Epidermal melanocyte (primary cell): ENCODE data around the gene ZNF846.
"Not testable (repeated sequence)": the region's sequence is repeated elsewhere in the genome, so short reads cannot be mapped to it uniquely, and the experiment has no call there.

Experiments
- DNase-seq: peaks from one replicate; pipeline ENCODE4 v3.0.0; 2011; ENCODE audit warnings: low spot score; ENCODE audit not compliant: insufficient read length

Gene ZNF846

DNA sequence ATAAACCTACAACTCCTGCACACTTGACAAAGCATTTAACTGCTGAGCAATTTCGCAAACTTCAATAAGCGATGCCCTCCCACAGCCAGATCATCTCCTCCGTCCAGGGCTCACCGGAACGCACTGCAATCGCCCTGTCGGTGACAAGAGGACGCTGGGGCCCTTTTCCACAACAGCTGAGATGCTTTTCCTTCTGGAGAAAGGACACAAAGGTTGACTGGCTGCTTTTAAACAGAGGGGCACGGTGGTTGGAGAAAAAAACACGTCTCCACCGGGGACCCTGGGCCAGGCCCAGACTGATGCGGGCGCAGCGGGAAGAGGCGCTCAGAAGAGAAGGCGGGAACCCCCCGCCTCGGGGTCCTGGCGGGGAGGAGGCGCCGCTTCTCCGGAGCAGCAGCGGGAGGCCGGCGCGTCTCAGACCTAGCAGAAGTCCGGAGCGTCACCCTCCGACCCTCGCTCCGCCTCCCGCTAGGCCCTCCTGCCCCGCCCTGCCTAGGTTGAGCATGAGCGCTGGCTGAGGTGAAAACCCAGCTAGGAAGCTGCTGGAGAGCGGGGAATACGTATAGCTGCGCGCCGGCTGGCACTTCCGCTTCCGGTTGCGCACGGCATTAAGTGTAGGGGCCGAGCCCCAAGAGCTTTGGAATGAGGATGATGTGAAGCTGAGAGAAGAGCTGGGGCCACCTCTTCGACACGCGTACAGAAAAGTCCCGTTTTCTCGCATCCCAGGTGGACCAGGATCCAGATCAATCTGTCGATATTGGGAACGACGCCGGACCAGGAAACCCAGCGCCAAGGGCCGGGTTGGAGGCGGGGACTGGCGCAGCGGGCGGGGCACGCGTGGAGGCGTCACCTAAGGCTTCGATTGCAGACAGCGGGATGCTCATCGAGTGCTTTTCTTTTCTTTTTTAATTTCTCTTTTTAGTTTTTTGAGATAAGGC is at the start of gene ZNF846:
Gene ZNF846 (minus strand): TSS at position 564 of the 938 bp plus-strand sequence. CDS start 3,788 bp downstream, outside the sequence.
- DNase-seq, result peak; percentile 95

DNA sequence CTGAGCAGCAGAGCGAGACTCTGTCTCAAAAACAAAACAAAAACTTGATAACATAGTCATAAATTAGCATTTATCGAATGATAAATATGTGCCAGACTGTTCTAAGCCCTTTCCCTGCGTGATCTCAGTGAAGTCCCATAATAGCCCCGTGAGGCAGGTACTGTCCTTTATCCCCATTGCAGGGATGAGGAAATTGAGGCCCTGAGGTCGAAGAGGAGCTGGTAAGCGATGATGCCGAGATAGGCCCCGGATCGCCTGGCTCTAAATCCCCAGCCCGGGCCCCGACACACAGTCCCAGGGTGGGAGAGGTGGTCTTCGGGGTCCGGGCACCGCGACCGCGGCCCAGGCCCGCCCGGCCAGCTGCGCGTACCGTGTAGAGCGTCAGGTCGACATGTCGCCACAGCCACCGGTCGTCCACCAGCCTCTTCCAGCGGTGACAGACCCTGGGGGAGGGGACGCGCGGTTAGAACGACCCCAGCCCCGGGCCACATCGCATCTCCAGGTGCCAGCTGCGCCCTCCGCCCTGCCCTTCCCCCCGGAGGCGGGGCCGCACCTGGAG is 49.7 kb upstream of the ZNF846 start:
- DNase-seq, result no peak

DNA sequence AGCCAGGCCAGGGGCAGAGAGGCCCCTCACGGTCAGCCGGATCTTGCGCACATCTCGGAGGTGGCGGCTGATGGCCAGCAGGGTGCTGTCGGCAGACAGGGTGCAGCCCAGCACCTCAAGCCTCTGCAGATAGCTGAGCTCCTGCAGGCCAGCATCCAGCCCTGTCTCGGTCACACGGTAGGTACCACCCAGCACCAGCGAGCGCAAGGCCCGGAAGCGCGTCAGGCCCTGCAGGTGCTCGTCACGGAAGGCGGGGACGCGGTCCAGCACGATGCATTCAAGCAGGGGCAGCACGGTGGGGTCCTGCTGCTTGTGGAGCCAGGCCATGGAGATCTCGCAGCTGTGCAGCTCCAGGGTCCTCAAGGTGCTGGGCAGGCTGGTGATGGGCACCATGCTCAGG is 42.6 kb upstream of the ZNF846 start:
- DNase-seq, result no peak

DNA sequence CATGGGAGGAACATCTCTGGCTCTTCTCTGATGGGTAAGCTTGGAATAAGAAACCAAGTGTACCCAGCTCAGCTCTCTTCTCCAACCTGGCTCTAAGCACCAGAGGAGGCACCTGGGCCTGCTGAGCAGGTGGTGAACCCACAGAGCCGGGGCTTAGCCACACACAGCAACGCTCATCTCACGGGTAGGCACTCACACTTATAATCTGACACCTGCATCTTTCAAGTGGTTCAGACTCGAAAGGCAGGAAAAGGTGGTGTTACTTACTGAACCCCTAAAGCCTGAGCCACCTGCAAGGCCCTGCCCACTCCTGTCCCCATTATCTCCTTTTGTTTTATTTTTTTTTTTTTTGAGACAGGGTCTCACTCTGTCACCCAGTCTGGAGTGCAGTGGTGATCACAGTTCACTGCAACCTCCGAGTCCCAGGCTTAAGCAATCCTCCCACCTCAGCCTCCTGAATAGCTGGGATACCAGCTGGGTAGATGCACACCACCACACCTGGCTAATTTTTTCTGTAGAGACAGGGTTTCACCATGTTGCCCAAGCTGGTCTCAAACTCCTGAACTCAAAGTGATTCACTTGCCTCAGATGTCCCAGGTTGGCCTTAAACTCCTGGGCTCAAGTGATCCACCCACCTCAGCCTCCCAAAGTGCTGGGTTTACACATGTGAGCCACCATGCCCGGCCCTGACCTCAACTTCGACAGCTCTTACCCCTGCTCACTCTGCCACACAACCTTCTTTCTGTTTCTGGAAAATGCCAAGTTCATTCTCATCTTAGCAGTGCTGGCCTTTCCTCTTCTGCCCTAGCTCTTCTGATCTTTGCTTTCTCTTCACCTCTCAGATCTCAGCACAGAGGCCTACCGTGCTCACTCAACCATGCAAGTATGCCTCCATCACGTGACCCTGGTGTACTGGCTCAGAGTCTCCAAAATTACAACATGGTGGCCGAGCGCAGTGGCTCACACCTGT is 40.6 kb upstream of the ZNF846 start:
- DNase-seq, result no peak

DNA sequence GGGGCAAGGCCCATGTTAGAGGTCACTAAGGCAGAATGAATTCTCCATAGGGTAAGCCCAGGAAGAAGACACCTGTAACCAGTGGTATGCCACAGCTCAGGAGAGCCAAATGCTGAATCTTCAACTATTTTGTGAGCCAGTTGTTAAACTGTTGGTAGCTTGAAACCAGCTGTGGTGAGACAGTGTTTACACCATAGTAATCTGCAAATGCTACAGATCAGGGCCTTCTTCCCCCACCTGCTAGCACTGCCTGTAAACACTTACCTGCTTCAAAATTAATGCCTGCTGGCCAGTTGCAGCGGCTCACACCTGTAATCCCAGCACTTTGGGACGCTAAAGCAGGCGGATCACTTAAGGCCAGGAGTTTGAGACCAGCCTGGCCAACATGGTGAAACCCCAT is 38.3 kb upstream of the ZNF846 start:
- DNase-seq, result no peak

DNA sequence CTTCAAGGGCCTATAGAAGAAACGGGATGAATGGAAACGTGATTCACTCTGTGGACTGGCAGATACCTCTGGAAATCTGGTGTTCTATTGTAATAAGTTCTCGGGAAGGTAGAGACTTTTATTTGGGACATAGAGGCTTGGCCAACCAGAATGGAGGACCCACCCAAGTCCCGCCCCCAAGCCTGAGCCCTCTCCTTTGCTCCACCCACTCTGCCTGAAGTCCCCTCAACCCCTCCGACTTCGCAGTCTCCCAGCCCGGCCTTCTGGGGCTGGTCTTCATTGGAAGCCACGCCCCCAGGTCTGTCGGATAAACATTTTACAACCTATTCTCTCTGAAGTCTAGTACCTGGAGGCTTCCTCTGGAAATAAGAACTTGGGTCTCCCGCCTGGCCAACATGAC is 33.4 kb upstream of the ZNF846 start:
- no peak for DNase-seq

DNA sequence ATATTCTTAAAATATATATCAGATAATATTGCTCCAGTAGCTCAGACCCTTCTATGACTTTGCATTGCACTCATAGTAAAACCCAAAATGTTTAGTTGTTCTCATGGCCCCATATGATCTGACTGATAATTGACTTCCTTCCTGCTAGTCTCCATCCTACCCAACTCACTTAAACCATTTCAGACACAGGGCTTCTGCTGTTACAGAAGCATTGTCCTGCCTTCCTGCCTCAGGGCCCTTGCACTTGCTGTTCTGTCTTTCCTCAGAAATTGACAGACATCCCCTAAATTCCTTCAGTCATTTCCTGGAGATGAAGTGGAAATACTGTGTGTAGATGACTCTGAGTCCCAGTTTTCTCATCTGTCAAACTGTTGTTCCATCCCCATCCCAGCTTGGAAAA is 30.6 kb upstream of the ZNF846 start:
- no peak for DNase-seq

DNA sequence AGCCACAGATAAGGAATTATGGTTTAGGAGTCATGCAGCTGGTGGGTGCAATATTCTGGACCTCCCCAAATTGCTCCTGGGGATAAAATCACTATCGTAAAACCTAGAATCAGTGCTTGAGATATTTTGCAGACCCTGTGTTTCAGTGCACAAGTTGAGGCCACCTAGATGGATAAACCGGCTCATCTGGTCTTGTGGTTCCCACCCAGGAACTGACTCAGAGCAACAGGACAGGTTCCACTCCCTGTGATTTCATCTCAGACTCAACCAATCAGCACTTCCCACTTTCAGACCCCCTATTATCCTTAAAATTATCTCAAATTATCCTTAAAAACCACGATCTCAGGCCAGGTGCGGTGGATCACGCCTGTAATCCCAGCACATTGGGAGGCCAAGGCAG is 29.3 kb upstream of the ZNF846 start:
- DNase-seq, result no peak

DNA sequence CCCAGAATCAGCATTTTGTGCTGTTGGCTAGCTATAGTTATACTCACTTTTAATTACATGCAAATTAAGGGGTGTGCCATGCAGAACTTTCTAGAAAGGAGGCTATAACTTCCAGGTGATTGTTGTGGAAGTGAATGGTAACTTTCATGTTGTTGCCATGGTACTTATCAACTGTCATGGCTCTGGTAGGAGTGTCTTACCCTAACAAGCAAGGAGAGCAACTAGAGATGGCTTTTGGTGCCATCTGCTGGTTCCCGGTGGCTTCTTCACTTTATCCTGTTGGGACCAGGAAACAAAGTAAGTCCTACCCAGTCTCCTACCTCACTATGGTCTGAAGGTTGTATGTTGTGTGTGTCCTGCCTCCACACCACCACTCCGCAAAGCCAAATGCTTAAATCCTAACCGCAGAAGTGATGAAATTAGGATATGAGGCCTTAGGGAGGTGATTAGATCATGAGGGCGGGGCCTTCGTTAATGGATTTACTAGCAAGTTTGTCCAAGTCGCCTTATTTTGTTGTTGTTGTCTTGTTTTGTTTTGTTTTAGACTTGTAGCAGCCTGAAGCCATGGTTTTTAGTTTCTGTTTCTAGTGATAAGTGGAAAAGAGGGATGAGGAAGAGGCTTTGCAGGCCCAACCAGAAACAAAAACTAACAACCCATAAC is 27.7 kb upstream of the ZNF846 start:
- DNase-seq, result peak; percentile 83

DNA sequence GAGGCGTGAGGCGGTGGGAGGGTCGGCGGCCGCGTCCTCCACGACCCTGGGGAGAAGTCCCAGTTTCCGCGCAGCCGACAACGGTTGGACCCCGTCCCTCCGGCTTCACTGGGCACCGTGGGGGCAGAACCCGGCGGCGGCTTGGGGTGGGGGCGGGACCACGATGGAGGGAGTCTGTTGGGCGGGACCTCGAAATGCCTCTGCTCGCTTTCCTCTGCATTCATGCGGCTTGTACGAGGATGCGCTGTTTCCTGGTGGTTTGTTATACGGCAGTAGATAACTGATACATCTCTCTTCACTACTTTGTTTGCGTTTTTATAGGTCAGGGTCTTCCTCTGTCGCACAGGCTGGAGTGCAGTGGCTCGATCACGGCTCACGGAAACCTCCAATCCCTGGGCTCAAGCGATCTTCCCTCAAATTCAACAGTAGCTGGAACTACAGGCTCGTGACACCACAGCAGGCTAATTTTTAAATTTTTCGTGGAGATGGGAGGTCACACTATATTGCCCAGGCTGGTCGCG is 24.6 kb upstream of the ZNF846 start:
- DNase-seq, result no peak

DNA sequence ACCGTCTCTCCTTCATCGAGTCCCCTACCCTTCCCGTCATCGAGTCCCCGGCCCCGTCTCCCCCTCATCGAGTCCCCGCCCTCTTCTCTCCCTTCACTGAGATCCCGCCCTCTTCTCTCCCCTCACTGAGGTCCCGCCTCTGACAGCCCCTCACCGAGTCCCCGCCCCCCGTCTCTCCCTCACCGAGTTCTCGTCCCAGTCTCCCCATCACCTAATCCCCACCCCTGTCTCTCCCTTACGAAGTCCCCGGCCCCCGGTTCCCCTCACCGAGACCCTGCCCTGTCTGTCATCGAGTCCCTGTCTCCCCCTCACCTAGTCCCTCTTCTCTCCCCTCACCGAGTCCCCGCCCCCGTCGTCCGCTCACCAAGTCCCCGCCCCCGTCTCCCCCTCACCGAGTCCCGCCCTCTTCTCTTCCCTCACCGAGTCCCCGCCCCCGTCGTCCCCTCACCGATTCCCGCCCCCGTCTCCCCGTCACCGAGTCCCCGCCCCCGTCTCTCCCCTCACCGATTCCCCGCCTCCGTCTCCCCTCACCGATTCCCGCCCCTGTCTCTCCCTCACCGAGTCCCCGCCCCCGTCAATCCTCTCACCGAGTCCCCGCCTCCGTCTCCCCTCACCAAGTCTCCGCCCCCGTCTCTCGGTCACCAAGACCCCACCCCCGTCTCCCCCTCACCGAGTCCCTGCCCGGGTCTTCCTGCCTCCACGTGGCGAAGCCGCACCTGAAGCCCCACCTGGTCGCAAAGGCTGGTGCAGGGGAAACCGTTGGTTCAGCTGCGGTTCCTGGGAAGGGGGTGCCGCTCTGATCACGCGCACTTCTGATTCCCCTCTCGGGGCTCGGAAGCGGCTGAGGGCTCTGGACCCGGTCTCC is 23.9 kb upstream of the ZNF846 start:
- peak; percentile 54 for DNase-seq

DNA sequence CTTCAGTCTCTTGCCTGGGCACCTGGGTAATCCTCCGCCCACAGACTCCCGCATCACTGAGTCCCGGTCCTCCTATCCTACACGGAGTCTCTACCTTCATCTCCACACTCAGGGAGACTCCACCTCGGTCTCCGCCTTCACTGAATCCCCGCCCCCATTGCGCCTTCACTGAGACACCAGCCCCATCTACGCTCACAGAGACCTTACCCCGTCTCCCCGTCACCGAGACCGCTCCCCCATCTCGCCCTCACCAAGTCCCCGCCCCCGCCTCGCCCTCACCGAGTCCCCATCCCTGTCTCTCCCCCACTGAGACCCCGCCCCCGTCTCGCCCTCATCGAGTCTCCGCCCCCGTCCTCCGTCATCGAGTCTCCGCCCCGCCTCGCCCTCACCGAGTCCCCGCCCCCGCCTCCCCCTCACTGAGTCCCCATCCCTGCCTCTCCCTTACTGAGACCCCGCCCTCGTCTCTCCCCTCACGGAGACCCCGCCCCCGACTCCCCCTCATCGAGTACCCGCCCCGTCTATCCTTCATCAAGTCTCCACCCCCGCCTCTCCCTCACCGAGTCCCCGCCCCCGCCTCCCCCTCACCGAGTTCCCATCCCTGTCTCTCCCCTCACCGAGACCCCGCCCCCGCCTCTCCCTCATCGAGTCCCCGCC is 23.1 kb upstream of the ZNF846 start:
- DNase-seq, result peak; percentile 65

DNA sequence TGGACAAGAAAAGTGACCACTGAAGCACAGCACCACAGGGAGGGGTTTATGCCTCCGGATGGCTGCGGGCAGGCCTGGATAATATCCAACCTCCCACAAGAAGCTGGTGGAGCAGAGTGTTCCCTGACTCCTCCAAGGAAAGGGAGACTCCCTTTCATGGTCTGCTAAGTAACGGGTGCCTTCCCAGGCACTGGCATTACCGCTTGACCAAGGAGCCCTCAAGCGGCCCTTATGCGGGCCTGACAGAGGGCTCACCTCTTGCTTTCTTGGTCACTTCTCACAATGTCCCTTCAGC is 22.5 kb upstream of the ZNF846 start:
- DNase-seq, result not testable (repeated sequence)

DNA sequence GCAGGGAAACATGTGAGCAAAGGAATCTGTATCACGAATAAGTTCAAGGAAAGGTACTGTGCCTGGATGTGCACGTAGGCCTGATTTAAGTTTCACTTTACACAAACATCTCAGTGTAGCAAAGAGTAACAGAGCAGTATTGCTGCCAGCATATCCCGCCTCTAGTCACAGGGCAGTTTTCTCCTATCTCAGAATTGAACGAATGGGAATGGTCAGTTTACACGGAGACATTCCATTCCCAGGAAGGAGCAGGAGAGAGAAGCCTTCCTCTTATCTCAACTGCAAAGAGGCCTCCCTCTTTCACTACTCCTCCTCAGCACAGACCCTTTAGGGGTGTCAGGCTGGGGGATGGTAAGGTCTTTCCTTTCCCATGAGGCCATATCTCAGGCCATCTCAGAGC is 21.0 kb upstream of the ZNF846 start:
- not testable (repeated sequence) for DNase-seq

DNA sequence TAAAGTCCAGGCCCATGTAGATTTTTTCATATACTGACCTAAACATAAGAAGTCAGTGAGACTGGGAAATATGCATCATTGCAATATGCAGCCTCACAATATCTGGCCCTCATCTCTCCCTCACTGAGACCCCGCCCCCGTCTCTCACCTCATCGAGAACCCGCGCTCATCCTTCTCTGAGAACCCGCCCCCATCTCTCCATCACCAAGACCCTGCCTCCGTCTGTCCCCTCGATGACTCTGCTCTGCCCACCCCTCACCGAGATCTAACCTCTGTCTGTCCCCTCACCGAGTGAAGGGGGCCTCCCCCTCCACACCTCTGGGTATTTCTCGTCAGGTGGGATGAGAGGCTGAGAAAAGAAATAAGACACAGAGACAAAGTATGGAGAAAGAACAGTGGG is 20.5 kb upstream of the ZNF846 start:
- DNase-seq, result no peak

DNA sequence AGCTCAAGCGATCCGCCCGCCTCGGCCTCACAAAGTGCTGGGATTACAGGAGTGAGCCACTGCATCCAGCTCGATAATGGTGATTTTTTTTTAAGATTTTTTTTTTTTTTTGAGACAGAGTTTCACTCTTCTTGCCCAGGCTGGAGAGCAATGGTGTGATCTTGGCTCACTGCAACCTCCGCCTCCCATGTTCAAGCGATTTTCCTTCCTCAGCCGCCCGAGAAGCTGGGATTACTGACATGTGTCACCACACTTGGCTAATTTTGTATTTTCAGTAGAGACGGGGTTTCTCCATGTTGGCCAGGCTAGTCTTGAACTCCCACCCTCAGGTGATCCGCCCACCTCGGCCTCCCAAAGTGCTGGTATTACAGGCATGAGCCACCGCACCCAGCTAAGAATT is 20.1 kb upstream of the ZNF846 start:
- not testable (repeated sequence) for DNase-seq

DNA sequence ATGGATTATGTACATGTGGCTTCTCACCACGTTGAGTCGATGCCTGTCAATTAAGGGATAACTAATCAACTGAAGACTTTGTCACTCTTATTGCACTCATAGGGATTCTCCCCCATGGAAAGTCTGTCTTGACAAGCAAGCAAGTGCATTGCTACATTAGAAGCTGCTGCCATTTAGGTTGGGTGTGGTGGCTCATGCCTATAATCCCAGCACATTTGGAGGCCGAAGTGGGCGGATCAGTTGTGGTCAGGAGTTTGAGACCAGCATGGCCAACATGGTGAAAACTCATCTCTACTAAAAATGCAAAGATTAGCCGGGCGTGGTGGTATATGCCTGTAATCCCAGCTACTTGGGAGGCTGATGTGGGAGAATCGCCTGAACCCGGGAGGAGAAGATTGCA is 18.3 kb upstream of the ZNF846 start:
- DNase-seq, result no peak

DNA sequence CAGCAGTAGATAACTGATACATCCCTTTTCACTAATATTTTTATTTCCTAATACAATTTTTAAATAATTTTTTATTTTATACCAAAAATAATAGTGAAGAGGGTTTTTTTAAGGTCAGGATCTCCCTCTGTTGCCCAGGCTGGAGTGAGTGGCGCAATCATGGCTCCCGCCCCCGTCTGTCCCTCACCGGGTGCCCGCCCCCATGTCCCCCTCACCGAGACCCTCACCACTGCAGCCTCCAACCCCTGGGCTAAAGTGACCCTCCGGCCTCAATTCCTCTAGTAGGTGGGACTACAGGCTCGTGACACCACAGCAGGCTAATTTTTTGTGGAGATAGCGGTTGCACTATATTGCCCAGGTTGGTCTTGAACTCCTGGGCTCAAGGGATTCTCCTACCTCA is 17.8 kb upstream of the ZNF846 start:
- DNase-seq, result no peak
